ENCODE results near the gene COL27A1. TPM values are rescaled to one million over a fixed set of nuclear protein-coding genes. Genes with fewer than 3 reads are reported as not detected.

Gene COL27A1
- total and polyA plus RNA-seq, 2 experiments from 2014 or later: 10.5 to 18.0 TPM

DNA sequence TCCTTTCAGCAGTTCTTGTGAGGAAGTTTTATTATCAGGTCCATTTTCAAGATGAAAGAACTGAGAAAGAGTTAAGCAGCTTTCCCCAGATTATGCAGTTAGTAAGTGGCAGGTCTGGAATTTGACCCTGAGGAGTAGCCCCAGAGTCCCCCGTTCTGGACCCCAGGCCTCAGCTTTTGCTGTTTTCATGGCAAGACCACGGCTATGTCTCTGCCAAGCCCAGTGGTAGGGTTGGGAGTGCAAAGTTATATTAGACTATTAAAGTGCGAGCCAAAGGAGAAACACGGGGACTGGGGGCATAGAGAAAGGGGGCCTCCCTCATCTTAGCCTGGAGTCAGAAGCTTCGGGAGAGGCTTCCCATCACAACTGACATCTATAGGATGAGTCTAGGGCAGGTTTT, 148.2 kb downstream of the COL27A1 start (continued):
- TF ChIP-seq, protein P1, sequence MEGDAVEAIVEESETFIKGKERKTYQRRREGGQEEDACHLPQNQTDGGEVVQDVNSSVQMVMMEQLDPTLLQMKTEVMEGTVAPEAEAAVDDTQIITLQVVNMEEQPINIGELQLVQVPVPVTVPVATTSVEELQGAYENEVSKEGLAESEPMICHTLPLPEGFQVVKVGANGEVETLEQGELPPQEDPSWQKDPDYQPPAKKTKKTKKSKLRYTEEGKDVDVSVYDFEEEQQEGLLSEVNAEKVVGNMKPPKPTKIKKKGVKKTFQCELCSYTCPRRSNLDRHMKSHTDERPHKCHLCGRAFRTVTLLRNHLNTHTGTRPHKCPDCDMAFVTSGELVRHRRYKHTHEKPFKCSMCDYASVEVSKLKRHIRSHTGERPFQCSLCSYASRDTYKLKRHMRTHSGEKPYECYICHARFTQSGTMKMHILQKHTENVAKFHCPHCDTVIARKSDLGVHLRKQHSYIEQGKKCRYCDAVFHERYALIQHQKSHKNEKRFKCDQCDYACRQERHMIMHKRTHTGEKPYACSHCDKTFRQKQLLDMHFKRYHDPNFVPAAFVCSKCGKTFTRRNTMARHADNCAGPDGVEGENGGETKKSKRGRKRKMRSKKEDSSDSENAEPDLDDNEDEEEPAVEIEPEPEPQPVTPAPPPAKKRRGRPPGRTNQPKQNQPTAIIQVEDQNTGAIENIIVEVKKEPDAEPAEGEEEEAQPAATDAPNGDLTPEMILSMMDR (conservative IDR thresholded peaks at IDR 0.05; ENCODE audit: low read depth in 2 of 2): no peak
- TF ChIP-seq ZNF331 (CRISPR knock-in tag; IDR thresholded peaks at IDR 0.05; ENCODE audit: low read depth): no peak
- no peak for TF ChIP-seq EZH2 (IDR thresholded peaks at IDR 0.05; ENCODE audit: low read depth, unreplicated experiment)
- no peak for TF ChIP-seq NANOG (IDR thresholded peaks at IDR 0.05; ENCODE audit: borderline replicate concordance)
- no peak for TF ChIP-seq STAT1 (IDR thresholded peaks at IDR 0.05; ENCODE audit: unreplicated experiment)
- TF ChIP-seq JUNB (IDR thresholded peaks at IDR 0.05; ENCODE audit: unreplicated experiment): no peak
- TF ChIP-seq, protein P2, sequence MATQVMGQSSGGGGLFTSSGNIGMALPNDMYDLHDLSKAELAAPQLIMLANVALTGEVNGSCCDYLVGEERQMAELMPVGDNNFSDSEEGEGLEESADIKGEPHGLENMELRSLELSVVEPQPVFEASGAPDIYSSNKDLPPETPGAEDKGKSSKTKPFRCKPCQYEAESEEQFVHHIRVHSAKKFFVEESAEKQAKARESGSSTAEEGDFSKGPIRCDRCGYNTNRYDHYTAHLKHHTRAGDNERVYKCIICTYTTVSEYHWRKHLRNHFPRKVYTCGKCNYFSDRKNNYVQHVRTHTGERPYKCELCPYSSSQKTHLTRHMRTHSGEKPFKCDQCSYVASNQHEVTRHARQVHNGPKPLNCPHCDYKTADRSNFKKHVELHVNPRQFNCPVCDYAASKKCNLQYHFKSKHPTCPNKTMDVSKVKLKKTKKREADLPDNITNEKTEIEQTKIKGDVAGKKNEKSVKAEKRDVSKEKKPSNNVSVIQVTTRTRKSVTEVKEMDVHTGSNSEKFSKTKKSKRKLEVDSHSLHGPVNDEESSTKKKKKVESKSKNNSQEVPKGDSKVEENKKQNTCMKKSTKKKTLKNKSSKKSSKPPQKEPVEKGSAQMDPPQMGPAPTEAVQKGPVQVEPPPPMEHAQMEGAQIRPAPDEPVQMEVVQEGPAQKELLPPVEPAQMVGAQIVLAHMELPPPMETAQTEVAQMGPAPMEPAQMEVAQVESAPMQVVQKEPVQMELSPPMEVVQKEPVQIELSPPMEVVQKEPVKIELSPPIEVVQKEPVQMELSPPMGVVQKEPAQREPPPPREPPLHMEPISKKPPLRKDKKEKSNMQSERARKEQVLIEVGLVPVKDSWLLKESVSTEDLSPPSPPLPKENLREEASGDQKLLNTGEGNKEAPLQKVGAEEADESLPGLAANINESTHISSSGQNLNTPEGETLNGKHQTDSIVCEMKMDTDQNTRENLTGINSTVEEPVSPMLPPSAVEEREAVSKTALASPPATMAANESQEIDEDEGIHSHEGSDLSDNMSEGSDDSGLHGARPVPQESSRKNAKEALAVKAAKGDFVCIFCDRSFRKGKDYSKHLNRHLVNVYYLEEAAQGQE (IDR thresholded peaks at IDR 0.05; ENCODE audit: unreplicated experiment): no peak

DNA sequence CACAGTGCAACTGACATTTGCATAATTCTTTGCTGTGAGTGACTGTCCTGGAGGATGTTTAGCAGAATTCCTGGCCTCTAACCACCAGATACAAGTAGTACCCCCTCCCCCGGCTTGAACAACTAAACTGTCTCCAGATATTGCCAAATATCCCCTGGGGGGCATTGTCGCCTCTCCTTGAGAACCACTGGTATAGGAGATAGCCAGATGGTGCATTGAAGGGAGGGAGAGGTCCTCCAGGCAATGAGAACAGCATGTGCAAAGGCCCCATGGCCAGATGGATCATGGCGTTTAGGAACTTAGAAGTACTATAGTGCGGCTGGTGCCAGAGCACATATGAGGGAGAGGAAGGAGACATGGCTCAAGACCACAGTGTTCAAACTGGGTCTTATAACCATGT, 148.6 kb downstream of the COL27A1 start:
- Histone ChIP-seq H3K4me2 (no peak overlapping the region), H3K9me2 (ENCODE audit: insufficient read depth) (no peaks in the 10 kb centered on the region), H4K20me1 (replicated peaks; ENCODE audit: insufficient read depth) (no peaks in the 10 kb centered on the region), H3K27ac (ENCODE audit: low read depth) (no peak overlapping the region), H3K36me3 (ENCODE audit: insufficient read depth) (no peaks in the 10 kb centered on the region), H3F3A (replicated peaks; ENCODE audit: low read depth) (peaks cover 6% of the 10 kb centered on the region; the same call in 1 of the 2 replicates), H3K27me3 (ENCODE audit: insufficient read depth) (no peaks in the 10 kb centered on the region), H3K4me3 (no peak overlapping the region), H2AFZ (no peak overlapping the region), H3K4me1 (ENCODE audit: insufficient read depth) (no peaks in the 10 kb centered on the region), H3K79me2 (replicated peaks; ENCODE audit: insufficient read depth) (no peaks in the 10 kb centered on the region)
- DNase-seq (ENCODE audit: low spot score) (no peak), ATAC-seq (no peak)
- Mint-ChIP-seq H3K4me1 (peaks cover 4% of the 10 kb centered on the region), H3K36me3 (ENCODE audit: low read depth) (peaks cover 6% of the 10 kb centered on the region; the same call in 2 of the 3 replicates), H3K27ac (no peak overlapping the region), H3K4me3 (no peak overlapping the region), H3K9me3 (no peaks in the 10 kb centered on the region), H3K27me3 (ENCODE audit: insufficient read depth, low read depth, poor library complexity) (peaks cover 7% of the 10 kb centered on the region)
- TF ChIP-seq, protein P3, sequence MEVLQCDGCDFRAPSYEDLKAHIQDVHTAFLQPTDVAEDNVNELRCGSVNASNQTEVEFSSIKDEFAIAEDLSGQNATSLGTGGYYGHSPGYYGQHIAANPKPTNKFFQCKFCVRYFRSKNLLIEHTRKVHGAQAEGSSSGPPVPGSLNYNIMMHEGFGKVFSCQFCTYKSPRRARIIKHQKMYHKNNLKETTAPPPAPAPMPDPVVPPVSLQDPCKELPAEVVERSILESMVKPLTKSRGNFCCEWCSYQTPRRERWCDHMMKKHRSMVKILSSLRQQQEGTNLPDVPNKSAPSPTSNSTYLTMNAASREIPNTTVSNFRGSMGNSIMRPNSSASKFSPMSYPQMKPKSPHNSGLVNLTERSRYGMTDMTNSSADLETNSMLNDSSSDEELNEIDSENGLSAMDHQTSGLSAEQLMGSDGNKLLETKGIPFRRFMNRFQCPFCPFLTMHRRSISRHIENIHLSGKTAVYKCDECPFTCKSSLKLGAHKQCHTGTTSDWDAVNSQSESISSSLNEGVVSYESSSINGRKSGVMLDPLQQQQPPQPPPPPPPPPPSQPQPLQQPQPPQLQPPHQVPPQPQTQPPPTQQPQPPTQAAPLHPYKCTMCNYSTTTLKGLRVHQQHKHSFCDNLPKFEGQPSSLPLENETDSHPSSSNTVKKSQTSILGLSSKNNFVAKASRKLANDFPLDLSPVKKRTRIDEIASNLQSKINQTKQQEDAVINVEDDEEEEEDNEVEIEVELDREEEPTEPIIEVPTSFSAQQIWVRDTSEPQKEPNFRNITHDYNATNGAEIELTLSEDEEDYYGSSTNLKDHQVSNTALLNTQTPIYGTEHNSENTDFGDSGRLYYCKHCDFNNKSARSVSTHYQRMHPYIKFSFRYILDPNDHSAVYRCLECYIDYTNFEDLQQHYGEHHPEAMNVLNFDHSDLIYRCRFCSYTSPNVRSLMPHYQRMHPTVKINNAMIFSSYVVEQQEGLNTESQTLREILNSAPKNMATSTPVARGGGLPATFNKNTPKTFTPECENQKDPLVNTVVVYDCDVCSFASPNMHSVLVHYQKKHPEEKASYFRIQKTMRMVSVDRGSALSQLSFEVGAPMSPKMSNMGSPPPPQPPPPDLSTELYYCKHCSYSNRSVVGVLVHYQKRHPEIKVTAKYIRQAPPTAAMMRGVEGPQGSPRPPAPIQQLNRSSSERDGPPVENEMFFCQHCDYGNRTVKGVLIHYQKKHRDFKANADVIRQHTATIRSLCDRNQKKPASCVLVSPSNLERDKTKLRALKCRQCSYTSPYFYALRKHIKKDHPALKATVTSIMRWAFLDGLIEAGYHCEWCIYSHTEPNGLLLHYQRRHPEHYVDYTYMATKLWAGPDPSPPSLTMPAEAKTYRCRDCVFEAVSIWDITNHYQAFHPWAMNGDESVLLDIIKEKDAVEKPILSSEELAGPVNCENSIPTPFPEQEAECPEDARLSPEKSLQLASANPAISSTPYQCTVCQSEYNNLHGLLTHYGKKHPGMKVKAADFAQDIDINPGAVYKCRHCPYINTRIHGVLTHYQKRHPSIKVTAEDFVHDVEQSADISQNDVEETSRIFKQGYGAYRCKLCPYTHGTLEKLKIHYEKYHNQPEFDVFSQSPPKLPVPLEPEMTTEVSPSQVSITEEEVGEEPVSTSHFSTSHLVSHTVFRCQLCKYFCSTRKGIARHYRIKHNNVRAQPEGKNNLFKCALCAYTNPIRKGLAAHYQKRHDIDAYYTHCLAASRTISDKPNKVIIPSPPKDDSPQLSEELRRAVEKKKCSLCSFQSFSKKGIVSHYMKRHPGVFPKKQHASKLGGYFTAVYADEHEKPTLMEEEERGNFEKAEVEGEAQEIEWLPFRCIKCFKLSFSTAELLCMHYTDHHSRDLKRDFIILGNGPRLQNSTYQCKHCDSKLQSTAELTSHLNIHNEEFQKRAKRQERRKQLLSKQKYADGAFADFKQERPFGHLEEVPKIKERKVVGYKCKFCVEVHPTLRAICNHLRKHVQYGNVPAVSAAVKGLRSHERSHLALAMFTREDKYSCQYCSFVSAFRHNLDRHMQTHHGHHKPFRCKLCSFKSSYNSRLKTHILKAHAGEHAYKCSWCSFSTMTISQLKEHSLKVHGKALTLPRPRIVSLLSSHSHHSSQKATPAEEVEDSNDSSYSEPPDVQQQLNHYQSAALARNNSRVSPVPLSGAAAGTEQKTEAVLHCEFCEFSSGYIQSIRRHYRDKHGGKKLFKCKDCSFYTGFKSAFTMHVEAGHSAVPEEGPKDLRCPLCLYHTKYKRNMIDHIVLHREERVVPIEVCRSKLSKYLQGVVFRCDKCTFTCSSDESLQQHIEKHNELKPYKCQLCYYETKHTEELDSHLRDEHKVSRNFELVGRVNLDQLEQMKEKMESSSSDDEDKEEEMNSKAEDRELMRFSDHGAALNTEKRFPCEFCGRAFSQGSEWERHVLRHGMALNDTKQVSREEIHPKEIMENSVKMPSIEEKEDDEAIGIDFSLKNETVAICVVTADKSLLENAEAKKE (CRISPR knock-in tag; IDR thresholded peaks at IDR 0.05): no peak
- TF ChIP-seq, protein P2 (IDR thresholded peaks at IDR 0.05; ENCODE audit: unreplicated experiment): no peak
- TF ChIP-seq EZH2phosphoT487 (IDR thresholded peaks at IDR 0.05; ENCODE audit: unreplicated experiment): no peak
- no peak for TF ChIP-seq ZNF114 (CRISPR knock-in tag; IDR thresholded peaks at IDR 0.05)

Measured in GM23338 (cell line).